ENCODE data around the gene FCAMR. TPM values are rescaled to one million over a fixed set of nuclear protein-coding genes. Genes with fewer than 3 reads are reported as not detected.

FCAMR gene
- total and polyA plus RNA-seq, 2 of the 4 experiments (the other 2 are of a cell fraction) = not detected

- Histone ChIP-seq H3K23ac (ENCODE audit: low read depth, low read length) (peak overlapping the region; percentile 55; the same call in 1 of the 2 replicates), H3K18ac (ENCODE audit: low read depth, low read length) (no peak overlapping the region), H2AK9ac (replicated peaks; ENCODE audit: low read depth, low read length, poor library complexity) (peak overlapping the region; percentile 73), H3K4me2 (ENCODE audit: low read depth, low read length) (peak overlapping the region; percentile 28; the same call in 1 of the 2 replicates), H4K91ac (ENCODE audit: insufficient read depth, low read depth, low read length) (peak overlapping the region; percentile 50), H3K4me3 (ENCODE audit: insufficient read depth, low read depth, low read length) (no peak overlapping the region), H3K9me1 (ENCODE audit: insufficient read depth, low read length) (peaks cover 6% of the 10 kb centered on the region), H3K27me3 (ENCODE audit: control insufficient read depth, insufficient read depth, low read length) (no peaks in the 10 kb centered on the region; the same call in 1 of the 2 replicates), H3K36me3 (ENCODE audit: control insufficient read depth, insufficient read depth, low read length) (no peaks in the 10 kb centered on the region), H4K20me1 (ENCODE audit: insufficient read depth, low read length) (no peaks in the 10 kb centered on the region), H2BK20ac (ENCODE audit: low read depth, low read length) (peak overlapping the region; percentile 90), H2BK120ac (ENCODE audit: low read depth, low read length) (peak overlapping the region; percentile 91), H4K8ac (ENCODE audit: low read depth in 2 of 2, low read length in 2 of 2) (peak overlapping the region; percentile 51 to 87; a peak in 2 of 4 replicates), H4K5ac (ENCODE audit: low read depth, low read length) (no peak overlapping the region), H3K9ac (ENCODE audit: low read depth, low read length) (no peak overlapping the region), H3K14ac (replicated peaks; ENCODE audit: low read depth, low read length) (peak overlapping the region; percentile 92), H3K9me3 (ENCODE audit: control insufficient read depth, insufficient read depth, low read length) (no peaks in the 10 kb centered on the region; the same call in 1 of the 2 replicates), H3K56ac (ENCODE audit: extremely low read depth, insufficient read depth, low read length) (no peak overlapping the region), H2BK15ac (ENCODE audit: low read depth, low read length) (peak overlapping the region; percentile 92; the same call in 2 of the 3 replicates), H3K4me1 (ENCODE audit: control insufficient read depth, insufficient read depth, low read length) (peaks cover 6% of the 10 kb centered on the region), H2AK5ac (ENCODE audit: low read depth, low read length) (peak overlapping the region; percentile 74; the same call in 1 of the 2 replicates), H2BK5ac (ENCODE audit: low read depth, low read length, poor library complexity, severe bottlenecking) (peak overlapping the region; percentile 69), H3K79me1 (ENCODE audit: low read depth in 1 of 2, low read length in 2 of 2) (no peaks in the 10 kb centered on the region), H3K27ac (ENCODE audit: insufficient read depth, low read length) (no peak overlapping the region; the same call in 1 of the 2 replicates), H3K4ac (ENCODE audit: low read depth, low read length) (peak overlapping the region; percentile 89), H2AFZ (replicated peaks; ENCODE audit: low read length, poor library complexity) (peak overlapping the region; percentile 89)
- ATAC-seq (ENCODE audit: low read depth) (peak; percentile 66), DNase-seq (peak; percentile 91)
- ChIA-PET POLR2A (ENCODE audit: unreplicated experiment) (no interaction called here), CTCF (no interaction called here)
- in situ Hi-C loops (cut with MboI; ENCODE audit: low sequenced_read_pairs) (no loop called here), intact Hi-C loops (cut with micrococcal nuclease) (no loop called here), dilution Hi-C loops (cut with HindIII; ENCODE audit: low sequenced_read_pairs, unreplicated experiment) (no loop called here)
- WGBS, 2 experiments (ENCODE audit: extremely low coverage in 2 of 2, insufficient read length in 1 of 2) = 13% methylated on average over 3 of the region's 5 CpGs; no CpG with 5 or more reads in 1 of the 2 experiments
- BruUV-seq (replicated peaks) = no TSS peak
- no peak for TF ChIP-seq NFE2L2 (IDR thresholded peaks at IDR 0.05; ENCODE audit: low read depth, low read length)
- no peak for TF ChIP-seq FOS (IDR thresholded peaks at IDR 0.05; ENCODE audit: low read depth, low read length)
- no peak for TF ChIP-seq RFX5 (IDR thresholded peaks at IDR 0.05; ENCODE audit: low read depth, low read length)
Observed at GRCh38 chr1:207007352-207008033, 37.2 kb upstream of the FCAMR start.

All from IMR-90 (cell line).